Nephron progenitor cell (in vitro differentiated cells): ENCODE results near the gene KRT80.

Source experiments
- DNase-seq: peaks from one replicate; pipeline ENCODE4 v3.0.0; 2021
- H3K27ac Mint-ChIP-seq: 2 replicates; pipeline ENCODE4 v1.8.0; 2021; ENCODE audit warnings: mild to moderate bottlenecking, moderate library complexity, mixed read lengths
- H3K27me3 Mint-ChIP-seq: 2 replicates; pipeline ENCODE4 v1.8.0; 2021; ENCODE audit warnings: mild to moderate bottlenecking, low read depth, mixed read lengths; ENCODE audit not compliant: poor library complexity
- H3K36me3 Mint-ChIP-seq: 2 replicates; pipeline ENCODE4 v1.8.0; 2021; ENCODE audit warnings: low read depth, mixed read lengths
- H3K4me1 Mint-ChIP-seq: 2 replicates; pipeline ENCODE4 v1.8.0; 2021; ENCODE audit warnings: mixed read lengths
- H3K4me3 Mint-ChIP-seq: 2 replicates; pipeline ENCODE4 v1.8.0; 2021; ENCODE audit warnings: mild to moderate bottlenecking, moderate library complexity, mixed read lengths
- H3K9me3 Mint-ChIP-seq: 2 replicates; pipeline ENCODE4 v1.8.0; 2021; ENCODE audit warnings: mild to moderate bottlenecking, moderate library complexity, mixed read lengths
- TF ChIP-seq, protein P1 (sequence below): fragments of 200-600 bp; sonication (generic); IDR thresholded peaks from 2 replicates; pipeline ENCODE4 v1.5.0; 2021; ENCODE audit warnings: antibody characterized with exemption

The KRT80 gene

DNA sequence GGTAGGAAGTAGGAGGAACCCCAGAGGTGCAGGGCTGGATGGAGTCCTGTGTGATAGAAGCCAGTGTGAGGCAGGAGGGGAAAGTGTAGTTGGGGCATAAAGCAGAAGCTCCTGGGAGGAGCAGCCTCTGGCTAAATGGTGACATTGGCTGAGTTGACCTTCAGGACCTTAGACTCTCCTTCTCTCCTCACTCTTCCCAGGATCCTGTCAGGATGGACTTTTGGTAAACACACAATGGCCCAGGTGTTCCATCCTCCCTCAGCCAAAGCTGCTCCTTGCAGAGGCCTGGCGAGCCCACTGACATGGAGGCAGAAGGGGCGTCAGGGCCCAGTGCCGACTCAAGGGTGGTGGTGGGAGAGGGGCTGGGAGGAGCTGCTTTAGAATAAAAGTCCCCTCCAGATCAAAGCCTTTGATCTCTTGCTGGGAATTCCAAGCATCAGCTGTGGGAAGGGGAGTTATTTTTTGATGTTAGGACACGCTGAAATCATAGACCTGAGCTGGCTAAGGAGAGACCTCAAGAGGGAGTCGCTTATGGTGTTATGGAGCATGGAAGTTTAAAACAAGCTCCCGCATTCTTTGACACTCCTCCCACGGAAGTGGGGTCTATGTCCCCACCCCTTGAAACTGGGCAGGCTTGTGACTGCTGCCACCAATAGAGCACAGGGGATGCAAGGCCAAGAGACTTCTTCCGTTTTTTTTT is 68.2 kb downstream of the KRT80 start:
- DNase-seq, result no peak
- Mint-ChIP-seq H3K4me1 (peaks cover 73% of the 10 kb centered on the region), H3K4me3 (peak overlapping the region; percentile 18), H3K27ac (no peak overlapping the region), H3K36me3 (no peaks in the 10 kb centered on the region), H3K27me3 (peaks cover 52% of the 10 kb centered on the region), H3K9me3 (no peaks in the 10 kb centered on the region)
- TF ChIP-seq, protein P1, sequence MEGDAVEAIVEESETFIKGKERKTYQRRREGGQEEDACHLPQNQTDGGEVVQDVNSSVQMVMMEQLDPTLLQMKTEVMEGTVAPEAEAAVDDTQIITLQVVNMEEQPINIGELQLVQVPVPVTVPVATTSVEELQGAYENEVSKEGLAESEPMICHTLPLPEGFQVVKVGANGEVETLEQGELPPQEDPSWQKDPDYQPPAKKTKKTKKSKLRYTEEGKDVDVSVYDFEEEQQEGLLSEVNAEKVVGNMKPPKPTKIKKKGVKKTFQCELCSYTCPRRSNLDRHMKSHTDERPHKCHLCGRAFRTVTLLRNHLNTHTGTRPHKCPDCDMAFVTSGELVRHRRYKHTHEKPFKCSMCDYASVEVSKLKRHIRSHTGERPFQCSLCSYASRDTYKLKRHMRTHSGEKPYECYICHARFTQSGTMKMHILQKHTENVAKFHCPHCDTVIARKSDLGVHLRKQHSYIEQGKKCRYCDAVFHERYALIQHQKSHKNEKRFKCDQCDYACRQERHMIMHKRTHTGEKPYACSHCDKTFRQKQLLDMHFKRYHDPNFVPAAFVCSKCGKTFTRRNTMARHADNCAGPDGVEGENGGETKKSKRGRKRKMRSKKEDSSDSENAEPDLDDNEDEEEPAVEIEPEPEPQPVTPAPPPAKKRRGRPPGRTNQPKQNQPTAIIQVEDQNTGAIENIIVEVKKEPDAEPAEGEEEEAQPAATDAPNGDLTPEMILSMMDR, result no peak

DNA sequence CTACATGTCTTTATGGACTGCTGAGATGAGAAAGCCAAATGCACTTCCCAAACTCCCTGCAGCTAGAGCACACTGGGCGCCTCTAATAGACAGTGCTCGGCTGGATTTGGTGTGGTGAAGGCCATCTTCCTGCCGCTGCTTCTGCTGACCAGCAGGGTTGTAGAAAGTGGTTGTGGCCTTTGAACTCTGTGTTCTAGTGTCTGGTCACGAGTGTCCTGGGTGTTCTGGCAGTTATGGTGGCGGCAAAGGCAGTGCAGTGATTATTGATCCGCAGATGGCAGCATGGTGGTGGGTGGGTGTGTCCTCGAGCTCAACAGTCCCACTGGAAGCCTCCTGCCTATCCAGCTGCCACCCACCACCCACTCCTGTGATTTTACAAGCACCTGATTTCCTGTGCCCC is 68.9 kb downstream of the KRT80 start:
- Mint-ChIP-seq H3K4me3 (no peak overlapping the region), H3K27ac (no peak overlapping the region), H3K27me3 (peaks cover 60% of the 10 kb centered on the region), H3K4me1 (peaks cover 75% of the 10 kb centered on the region), H3K36me3 (no peaks in the 10 kb centered on the region), H3K9me3 (no peaks in the 10 kb centered on the region)
- TF ChIP-seq, protein P1, result no peak
- DNase-seq, result no peak

DNA sequence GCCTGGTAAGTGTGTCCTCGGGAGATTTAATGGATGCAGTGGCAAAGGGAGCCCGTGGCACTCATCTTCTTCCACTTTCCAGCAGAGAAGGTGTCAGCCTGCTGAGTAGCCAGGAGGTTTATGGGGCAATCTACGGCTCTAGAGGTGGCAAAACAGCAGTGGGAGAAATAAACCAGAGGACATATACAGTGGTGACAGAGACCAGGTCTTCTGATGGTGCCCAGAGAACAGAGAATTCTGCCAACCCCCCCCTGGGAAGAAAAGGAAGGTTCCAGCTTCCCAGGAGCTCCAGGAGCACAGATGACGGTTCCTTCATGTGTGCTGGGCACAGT is 69.3 kb downstream of the KRT80 start:
- TF ChIP-seq, protein P1, result no peak
- H3K9me3 Mint-ChIP-seq, result no peaks in the 10 kb centered on the region
- H3K27ac Mint-ChIP-seq, result no peak overlapping the region
- H3K27me3 Mint-ChIP-seq, result peaks cover 63% of the 10 kb centered on the region
- H3K4me1 Mint-ChIP-seq, result peaks cover 74% of the 10 kb centered on the region
- H3K4me3 Mint-ChIP-seq, result no peak overlapping the region
- H3K36me3 Mint-ChIP-seq, result no peaks in the 10 kb centered on the region
- no peak for DNase-seq

DNA sequence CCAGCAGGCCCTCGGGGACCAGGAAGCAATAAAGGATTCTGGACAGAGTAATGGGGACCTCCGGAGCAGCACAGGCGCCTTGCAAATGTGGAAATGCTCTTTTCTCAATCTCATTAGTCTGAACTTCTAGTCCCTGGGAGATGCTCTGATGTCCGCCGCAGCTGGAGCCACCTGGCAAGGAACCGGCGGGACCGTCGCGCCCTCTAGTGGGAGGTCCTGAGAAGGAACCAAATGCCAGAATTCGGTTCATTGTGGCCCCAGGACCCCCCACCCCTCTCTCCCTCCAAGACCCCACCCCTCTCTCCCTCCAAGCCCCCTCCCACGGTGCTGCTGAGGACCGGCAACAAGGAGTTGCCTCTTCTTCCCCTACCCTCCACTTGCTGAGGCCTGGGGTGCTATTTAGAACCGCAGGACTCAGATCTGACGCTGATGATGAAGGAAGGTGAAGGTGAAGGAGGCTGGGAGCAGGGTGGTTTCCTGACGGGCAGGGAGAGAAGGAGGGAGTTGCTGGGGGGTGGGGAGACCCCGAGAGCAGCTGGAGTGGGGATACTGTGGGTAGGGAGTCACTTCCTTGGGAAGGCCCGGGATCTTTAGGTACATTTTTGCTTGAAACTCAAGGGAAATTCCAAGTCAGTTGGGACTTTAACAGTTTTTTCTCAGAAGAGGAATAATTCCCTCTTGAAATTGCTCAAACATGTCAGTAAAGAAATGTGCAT is 69.8 kb downstream of the KRT80 start:
- no peak overlapping the region for H3K4me3 Mint-ChIP-seq
- no peaks in the 10 kb centered on the region for H3K36me3 Mint-ChIP-seq
- peak; percentile 83 for DNase-seq
- H3K27ac Mint-ChIP-seq, result no peak overlapping the region
- no peaks in the 10 kb centered on the region for H3K9me3 Mint-ChIP-seq
- peaks cover 67% of the 10 kb centered on the region for H3K27me3 Mint-ChIP-seq
- TF ChIP-seq, protein P1, result peak; percentile 69
- H3K4me1 Mint-ChIP-seq, result peaks cover 69% of the 10 kb centered on the region

DNA sequence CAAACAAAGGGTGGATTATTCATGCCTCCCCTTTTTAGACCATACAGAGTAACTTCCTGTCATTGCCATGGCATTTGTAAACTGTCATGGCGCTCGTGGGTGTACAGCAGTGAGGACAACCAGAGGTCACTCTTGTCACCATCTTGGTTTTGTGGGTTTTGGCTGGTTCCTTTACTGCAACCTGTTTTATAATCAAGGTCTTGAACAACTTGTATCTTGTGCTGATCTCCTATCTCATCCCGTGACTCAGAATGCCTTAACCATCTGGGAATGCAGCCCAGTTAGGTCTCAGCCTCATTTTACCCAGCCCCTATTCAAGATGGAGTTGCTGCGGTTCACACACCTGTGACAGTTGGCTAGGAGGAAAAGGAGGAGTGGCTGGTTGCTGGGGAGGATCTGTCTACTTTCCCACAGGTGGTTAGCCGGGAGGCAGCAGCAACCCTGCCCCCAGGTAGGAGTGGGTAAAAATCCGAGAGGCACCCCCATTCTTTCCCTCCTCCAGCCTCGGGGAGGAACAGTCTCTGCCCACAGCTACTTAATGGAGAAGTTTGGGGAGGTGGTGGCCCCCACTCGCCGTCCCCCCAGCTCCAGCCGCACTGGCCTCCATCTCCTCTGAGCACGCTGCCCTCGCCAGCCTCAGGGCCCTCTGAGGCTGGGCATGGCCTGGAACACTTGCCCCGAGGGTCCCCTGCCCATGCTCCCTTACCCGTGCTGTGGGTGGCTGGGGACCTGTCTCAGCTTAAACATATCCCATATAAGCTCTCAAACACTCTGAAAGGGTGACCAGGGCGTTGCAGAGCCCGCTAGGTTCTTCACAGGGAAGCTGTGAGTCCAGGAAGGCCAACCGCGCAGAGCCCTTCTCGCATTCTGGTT is 70.6 kb downstream of the KRT80 start:
- Mint-ChIP-seq H3K27me3 (peaks cover 70% of the 10 kb centered on the region), H3K9me3 (no peaks in the 10 kb centered on the region)
- TF ChIP-seq, protein P1, result no peak

More for the DNA sequence above, 70.6 kb downstream of the KRT80 start:
- Mint-ChIP-seq H3K27ac (no peak overlapping the region), H3K36me3 (no peaks in the 10 kb centered on the region), H3K4me1 (peaks cover 61% of the 10 kb centered on the region), H3K4me3 (no peak overlapping the region)
- no peak for DNase-seq
